HG03159 (cell line): ENCODE results near the gene MAGOH.
"Not testable (repeated sequence)": the region's sequence is repeated elsewhere in the genome, so short reads cannot be mapped to it uniquely, and the experiment has no call there.

Source experiments
- ATAC-seq: cut with Tn5 transposase; IDR thresholded peaks from one replicate; pipeline ENCODE4 v1.9.1; 2021; ENCODE audit warnings: mild to moderate bottlenecking, moderate library complexity; ENCODE audit not compliant: unreplicated experiment

The MAGOH gene

DNA sequence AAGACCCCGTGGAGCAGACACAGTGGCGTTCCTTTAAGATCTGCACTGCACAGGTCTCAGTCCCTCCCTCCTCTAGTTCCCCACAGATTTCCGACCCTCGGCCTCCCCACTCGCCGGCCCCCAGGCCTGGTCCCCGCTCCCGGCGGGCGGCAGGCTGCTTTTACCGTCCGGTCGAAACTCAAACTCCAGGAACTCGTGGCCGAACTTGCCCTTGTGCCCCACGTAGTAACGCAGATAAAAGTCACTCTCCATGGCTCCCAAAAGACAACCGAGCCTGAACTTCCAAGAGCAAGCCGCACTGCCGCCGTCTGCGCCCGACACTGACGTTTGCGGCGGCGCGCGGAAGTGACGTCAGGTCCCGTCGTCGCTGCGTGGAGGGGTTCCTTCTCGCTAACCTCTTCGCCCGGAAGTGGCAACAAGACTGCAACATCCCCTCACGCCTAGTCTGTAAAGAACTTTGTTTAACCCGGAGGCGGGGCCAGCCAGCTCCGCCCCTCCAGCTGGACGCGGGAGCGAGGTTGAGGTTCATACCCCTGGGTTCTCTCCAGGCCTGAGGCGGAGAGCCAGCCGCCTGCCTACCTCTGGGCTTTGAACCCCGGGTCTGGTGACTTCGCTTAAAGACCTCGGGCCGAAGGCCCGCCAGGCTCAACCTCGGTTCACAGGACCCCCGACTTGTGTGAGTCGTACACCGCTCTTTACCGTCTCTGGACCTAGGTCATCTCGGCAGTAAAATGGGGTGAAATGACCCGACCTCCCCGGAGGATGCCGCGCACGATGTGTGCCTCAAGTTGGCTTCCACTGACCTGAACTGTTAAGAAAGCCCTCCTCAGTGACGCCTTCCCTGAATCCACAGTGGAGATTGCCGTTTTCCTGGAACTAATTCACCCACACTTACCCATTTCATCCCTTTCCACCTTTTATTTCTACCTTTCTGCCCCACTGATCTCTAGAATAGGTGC is at the start of gene MAGOH:
Gene MAGOH (minus strand): TSS at position 322 of the 959 bp plus-strand sequence. CDS start 70 bp downstream, at position 252.
- peak; percentile 98 for ATAC-seq

DNA sequence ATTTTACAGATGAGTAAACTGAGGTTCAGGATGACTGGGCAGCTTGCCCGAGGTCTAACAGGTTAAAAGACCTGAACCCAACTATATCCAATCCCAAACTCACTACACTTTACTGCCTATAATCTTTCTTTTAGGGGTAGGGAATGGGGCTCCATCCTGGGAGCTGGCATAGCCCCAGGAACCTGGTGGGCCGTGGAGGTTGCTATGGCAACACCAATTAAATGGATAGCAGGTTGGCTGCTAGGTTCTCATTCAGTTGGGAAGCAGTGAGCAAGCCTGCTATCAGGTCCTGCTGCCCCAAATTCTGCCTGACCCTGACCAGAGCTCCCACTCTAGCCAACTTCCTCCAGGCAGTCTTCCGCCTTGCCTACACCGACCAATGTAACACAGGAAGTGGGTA is 48.6 kb upstream of the MAGOH start:
- ATAC-seq = no peak

- no peak for ATAC-seq
Observed at GRCh38 chr1:53285969-53286760, 47.8 kb upstream of the MAGOH start.

DNA sequence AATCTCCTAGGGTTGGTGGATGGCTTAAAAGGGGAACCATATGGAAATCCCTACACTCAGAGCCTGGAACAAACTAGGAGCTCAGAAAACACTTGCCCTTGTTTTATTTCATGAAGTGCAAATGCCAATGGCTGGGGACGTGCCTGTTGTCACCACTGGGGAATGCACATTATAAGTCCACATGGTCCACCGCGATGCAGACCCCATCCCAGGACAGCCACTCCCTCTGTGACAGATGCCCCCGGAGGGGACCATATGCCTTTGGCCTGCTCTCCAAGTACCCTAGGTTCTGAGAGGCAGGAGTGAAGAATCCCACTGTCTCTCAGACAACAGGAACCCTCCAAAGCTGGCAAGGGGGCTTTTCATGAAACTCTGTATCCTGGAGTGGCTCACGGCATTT is 47.2 kb upstream of the MAGOH start:
- no peak for ATAC-seq

DNA sequence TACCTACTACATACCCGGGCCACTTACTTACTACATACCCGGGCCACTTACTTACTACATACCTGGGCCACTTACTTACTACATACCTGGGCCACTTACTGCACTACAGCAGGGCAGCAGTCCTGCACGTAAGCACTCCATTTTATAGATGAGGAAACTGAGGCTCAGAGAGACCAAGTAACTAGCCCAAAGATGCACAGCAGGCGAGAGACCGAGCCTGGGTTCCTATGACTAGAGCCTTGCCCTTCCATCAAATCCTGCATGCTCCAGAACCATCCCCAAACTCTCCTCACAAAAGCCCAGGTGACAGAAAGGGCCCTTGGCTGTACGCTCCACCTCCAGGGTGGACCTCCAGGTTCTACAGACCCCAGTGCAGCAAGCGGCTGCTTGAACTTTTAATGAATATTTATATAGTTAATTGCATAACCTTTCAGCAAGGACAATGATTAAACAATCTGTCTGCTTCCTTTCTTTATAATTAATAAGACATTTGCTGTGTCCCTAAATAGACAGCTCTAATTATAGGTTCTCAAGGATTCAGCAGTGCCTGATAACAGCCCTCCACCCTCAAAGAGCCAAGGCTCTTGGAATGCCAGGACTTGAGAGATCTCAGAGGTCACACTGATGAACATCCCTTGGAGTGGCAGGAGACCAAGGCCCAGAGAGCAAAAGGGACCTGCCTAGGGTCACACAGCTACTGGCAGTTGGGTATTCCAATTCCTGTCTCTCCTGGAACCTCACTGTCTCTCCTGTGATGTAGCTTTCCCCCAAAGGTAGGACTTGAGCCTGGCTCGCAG is 46.1 kb upstream of the MAGOH start:
- no peak for ATAC-seq

DNA sequence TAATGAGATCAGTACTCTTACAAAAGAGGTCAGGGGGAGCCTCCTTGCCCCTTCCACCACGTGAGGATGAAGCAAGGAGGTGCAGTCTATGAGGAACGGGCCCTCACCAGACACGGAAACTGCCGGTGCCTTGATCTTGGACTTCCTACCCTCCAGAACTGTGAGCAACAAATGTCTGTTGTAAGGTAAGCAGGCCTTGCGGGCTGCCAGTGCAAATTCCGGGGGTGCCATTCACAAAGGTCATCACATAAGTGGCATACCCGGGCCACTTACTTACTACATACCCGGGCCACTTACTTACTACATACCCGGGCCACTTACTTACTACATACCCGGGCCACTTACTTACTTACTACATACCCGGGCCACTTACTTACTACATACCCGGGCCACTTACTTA is 44.8 kb upstream of the MAGOH start:
- ATAC-seq = not testable (repeated sequence)

DNA sequence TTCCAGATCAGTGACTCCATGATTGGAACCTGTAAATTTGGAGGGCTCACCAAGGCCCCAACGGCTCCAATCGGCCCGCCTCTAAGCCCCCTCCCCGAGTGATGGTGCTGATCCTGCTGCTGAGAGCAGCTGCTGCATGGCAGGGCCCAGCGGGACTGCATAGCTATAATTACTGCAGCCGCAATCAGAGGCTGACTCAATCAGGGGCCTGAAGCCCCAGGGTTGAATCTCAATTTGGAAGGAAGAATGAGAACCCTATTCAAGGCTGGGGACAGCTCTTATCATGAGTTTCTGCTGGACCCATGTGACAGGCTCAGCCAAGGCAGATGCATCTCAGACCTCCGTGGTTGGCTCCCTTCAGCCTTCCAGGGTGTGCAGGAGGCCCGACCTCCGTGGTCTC is 42.8 kb upstream of the MAGOH start:
- no peak for ATAC-seq

DNA sequence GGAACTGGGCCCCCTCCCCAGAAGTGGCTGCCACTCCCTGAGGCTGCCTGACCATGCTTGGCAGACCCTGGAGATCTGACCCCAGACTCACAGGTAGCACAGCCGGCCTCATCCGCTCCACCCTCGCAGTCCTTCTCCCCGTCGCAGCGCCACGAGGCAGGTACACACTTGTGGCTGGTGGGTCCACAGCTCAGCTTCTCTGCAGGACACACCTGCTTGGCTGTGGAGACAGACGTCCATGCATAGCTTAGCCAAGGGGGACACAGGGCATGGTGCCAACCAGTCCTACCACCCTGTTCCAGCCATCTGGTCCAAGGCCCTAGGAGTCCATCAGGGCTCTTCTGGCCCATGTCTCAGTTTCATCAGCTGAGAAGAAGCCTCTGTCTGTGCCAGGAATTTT is 42.2 kb upstream of the MAGOH start:
- ATAC-seq = no peak

GRCh38 chr1:53279296-53280200 is 41.2 kb upstream of the MAGOH start:
- ATAC-seq = no peak

DNA sequence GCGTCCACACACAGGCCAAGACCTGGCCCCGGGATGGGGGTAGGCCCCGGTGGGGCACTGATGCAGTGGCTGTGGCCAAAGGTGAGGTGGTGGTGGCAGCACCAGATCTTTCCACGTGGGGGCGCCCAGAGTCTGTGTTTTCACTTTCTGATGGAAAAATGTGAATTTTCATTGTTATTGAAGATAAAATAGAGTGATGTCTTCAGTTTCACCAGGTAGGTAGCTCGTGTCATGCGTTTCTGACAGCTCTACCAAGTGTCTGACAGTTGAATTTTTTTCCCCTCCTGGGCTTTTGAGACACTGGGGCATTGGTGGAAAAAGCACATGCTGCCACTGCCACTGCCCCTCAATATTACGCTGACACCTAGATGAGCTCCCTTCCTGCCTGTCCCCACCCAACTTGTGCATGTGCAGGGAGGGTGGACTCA is 40.0 kb upstream of the MAGOH start:
- no peak for ATAC-seq

DNA sequence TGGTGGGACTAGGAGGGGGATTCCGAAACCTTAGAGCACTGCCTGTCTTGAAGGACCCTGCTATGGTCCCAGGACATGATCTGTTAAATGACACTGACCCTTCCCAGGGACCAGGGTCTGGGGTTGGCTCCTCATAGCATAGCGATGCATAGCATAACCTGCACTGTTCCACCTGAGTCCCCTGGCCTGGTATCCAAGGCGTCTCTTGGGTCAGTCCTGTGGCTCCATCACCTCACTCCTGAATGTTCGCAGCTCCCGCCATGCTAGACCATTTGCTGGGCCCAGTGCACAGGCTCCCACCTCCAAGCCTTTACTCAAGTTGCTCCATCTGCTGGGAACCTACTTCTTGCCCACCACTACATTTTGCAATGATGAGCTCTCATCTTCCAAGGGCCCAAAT is 39.0 kb upstream of the MAGOH start:
- no peak for ATAC-seq

DNA sequence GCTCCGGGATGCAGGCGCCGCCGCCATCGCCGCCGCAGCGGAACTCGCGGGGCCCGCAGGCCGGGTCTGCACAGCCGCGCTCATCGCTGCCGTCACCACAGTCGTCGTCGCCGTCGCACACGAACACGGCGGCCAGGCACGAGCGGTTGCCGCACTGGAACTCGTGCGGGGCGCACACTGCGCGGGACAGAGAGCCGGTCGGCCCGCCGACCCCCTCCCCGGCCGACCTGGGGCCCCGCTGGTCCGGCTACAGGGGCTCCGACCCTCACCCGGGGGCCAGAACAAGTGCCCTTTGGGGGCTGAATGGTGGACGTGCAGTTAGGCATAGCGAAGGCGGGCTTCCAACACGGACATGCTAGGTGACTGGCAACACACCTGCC is 38.6 kb upstream of the MAGOH start:
- ATAC-seq = no peak

- ATAC-seq = no peak
Observed at GRCh38 chr1:53276153-53276901, 38.0 kb upstream of the MAGOH start.

DNA sequence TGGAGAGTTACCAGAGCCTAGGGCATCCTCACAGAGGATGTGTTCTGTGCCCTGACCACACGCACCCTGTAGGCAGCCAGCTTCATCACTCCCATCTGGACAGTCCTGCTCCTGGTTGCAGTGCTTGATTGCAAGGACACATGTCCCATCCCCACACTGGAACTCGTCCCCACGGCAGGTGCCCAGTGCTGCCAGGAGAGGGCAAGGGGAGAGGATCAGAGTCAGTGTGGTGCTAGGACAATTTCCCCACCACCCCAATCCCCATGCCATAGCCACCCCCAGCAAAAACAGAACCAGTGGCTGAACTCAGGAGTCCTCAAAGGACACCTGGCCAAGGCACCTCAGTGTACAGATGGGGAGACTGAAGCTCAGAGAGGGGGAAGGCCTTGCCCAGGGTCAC is 37.2 kb upstream of the MAGOH start:
- no peak for ATAC-seq

DNA sequence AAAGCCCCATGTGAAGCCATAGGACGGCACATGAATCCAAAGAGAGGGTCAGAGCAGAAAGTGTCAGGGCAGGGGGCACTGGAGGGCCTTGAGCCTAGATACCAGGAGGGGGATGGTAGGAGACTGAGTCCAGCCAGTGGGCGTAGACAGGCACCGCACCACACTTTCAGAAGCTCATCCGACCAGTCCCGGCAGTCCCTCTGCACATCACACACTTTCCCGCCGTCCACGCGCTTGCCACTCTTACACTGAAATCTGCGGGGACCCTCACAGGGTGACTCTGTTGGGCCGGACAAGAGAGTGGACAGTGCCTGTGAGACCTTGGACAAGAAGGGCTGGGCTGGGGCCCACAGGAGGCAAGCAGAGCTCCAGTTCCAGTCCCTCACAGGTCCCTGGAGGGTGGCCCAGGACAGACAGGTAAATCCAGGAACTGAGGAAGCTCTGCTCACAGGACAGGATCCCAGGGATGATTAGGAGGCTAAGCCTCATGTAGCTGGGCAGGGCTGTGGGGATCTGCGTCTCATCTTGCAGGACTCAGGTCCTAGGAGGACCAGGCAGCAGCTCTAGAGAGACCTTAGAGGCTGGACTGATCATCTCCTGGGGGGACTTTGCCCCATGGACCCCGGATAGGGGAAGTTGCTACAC is 36.3 kb upstream of the MAGOH start:
- ATAC-seq = no peak

- no peak for ATAC-seq
Observed at GRCh38 chr1:53274026-53274425, 35.7 kb upstream of the MAGOH start.

- no peak for ATAC-seq
Observed at GRCh38 chr1:53273526-53273925, 35.2 kb upstream of the MAGOH start.

DNA sequence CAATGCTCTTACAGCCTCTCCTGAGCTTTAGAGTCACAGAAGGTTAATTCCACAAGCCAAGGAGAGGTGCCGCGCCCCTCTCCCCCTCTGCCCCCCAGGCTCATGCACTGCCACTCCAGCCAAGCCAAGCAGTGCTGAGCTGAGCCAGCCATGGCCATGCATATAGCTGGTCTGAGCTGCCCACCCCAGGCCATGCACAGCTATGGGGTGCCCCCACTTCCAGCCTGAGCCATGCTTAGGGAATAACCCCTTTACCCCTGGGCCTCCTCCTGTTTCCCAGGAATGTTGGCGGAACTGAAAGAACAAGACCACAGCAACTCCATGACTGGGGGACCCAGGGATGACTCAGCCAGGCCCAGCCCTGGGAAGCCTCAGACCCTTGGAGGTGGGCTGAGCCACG is 34.0 kb upstream of the MAGOH start:
- ATAC-seq = no peak
